ENCODE results near the gene MBD5.

MBD5 gene

GRCh38 chr2:148338541-148338940 lies 317.6 kb downstream of the MBD5 start:
- Histone ChIP-seq H2BK5ac (ENCODE audit: low read length) (no peak overlapping the region), H3K4ac (ENCODE audit: low read length) (no peak overlapping the region), H2AK5ac (ENCODE audit: low read depth, low read length) (no peak overlapping the region), H3K27me3 (ENCODE audit: control insufficient read depth in 3 of 3, insufficient read depth in 3 of 3, low read depth in 1 of 3, low read length in 3 of 3) (no peaks in the 10 kb centered on the region), H3K79me1 (ENCODE audit: low read depth, low read length) (no peaks in the 10 kb centered on the region), H3K14ac (ENCODE audit: low read length) (no peak overlapping the region), H3K9ac (ENCODE audit: low read depth, low read length, poor library complexity) (no peak overlapping the region), H2AFZ (ENCODE audit: low read length) (no peak overlapping the region), H2BK15ac (ENCODE audit: low read length) (no peak overlapping the region), H3K18ac (ENCODE audit: low read length) (no peak overlapping the region), H3K4me3 (ENCODE audit: low read length in 2 of 2) (no peak overlapping the region), H4K91ac (ENCODE audit: low read depth, low read length, poor library complexity) (no peak overlapping the region), H3K27ac (replicated peaks; ENCODE audit: low read length) (no peak overlapping the region), H2BK12ac (ENCODE audit: low read length) (no peak overlapping the region), H3K9me3 (replicated peaks in 1 of 2; ENCODE audit: control insufficient read depth in 2 of 2, insufficient read depth in 1 of 2, low read depth in 1 of 2, low read length in 2 of 2) (peaks cover 0 to 6% of the 10 kb centered on the region in 2 donors), H3K4me2 (ENCODE audit: insufficient read depth, low read length, poor library complexity, severe bottlenecking) (no peak overlapping the region), H3K4me1 (ENCODE audit: control insufficient read depth in 2 of 2, insufficient read depth in 1 of 2, low read depth in 1 of 2, low read length in 2 of 2) (no peaks in the 10 kb centered on the region), H4K8ac (ENCODE audit: low read depth, low read length) (no peak overlapping the region), H3K36me3 (replicated peaks in 1 of 2; ENCODE audit: control insufficient read depth in 2 of 2, insufficient read depth in 2 of 2, low read length in 2 of 2) (peaks cover 0 to 3% of the 10 kb centered on the region in 2 donors), H2BK120ac (ENCODE audit: low read depth, low read length) (no peak overlapping the region), H3K23ac (ENCODE audit: low read depth, low read length, poor library complexity) (no peak overlapping the region)
- no peak for DNase-seq (ENCODE audit: low spot score)

GRCh38 chr2:148342086-148342485 lies 321.2 kb downstream of the MBD5 start:
- no peak overlapping the region for H3K9ac ChIP-seq (ENCODE audit: low read depth, low read length, poor library complexity)
- WGBS, 2 donors (ENCODE audit: extremely low coverage in 2 of 2, insufficient read length in 2 of 2, insufficient replicate concordance in 1 of 2), result no CpG with 5 or more reads among the region's 4 CpGs
- H3K4ac ChIP-seq (ENCODE audit: low read length), result no peak overlapping the region
- no peak overlapping the region for H3K14ac ChIP-seq (ENCODE audit: low read length)
- no peak overlapping the region for H4K91ac ChIP-seq (ENCODE audit: low read depth, low read length, poor library complexity)
- no peak overlapping the region for H3K27ac ChIP-seq (replicated peaks; ENCODE audit: low read length)
- no peak overlapping the region for H3K18ac ChIP-seq (ENCODE audit: low read length)
- H3K79me1 ChIP-seq (ENCODE audit: low read depth, low read length), result no peaks in the 10 kb centered on the region
- H2BK12ac ChIP-seq (ENCODE audit: low read length), result no peak overlapping the region
- H2AK5ac ChIP-seq (ENCODE audit: low read depth, low read length), result no peak overlapping the region
- H2BK120ac ChIP-seq (ENCODE audit: low read depth, low read length), result no peak overlapping the region
- no peak overlapping the region for H2BK15ac ChIP-seq (ENCODE audit: low read length)
- H3K23ac ChIP-seq (ENCODE audit: low read depth, low read length, poor library complexity), result no peak overlapping the region
- H2BK5ac ChIP-seq (ENCODE audit: low read length), result no peak overlapping the region
- peaks cover 0 to 6% of the 10 kb centered on the region in 2 donors for H3K9me3 ChIP-seq (replicated peaks in 1 of 2; ENCODE audit: control insufficient read depth in 2 of 2, insufficient read depth in 1 of 2, low read depth in 1 of 2, low read length in 2 of 2)
- H3K4me1 ChIP-seq (ENCODE audit: control insufficient read depth in 2 of 2, insufficient read depth in 1 of 2, low read depth in 1 of 2, low read length in 2 of 2), result no peaks in the 10 kb centered on the region
- H4K8ac ChIP-seq (ENCODE audit: low read depth, low read length), result no peak overlapping the region
- peaks cover 0 to 3% of the 10 kb centered on the region in 2 donors for H3K36me3 ChIP-seq (replicated peaks in 1 of 2; ENCODE audit: control insufficient read depth in 2 of 2, insufficient read depth in 2 of 2, low read length in 2 of 2)
- no peak overlapping the region for H3K4me3 ChIP-seq (ENCODE audit: low read length in 2 of 2)
- DNase-seq (ENCODE audit: low spot score), result no peak
- no peak overlapping the region for H3K4me2 ChIP-seq (ENCODE audit: insufficient read depth, low read length, poor library complexity, severe bottlenecking)
- H2AFZ ChIP-seq (ENCODE audit: low read length), result no peak overlapping the region
- H3K27me3 ChIP-seq (ENCODE audit: control insufficient read depth in 3 of 3, insufficient read depth in 3 of 3, low read depth in 1 of 3, low read length in 3 of 3), result no peaks in the 10 kb centered on the region

- no peak overlapping the region for H4K8ac ChIP-seq (ENCODE audit: low read depth, low read length)
- no peak overlapping the region for H4K91ac ChIP-seq (ENCODE audit: low read depth, low read length, poor library complexity)
- no peak overlapping the region for H3K23ac ChIP-seq (ENCODE audit: low read depth, low read length, poor library complexity)
- H2AK5ac ChIP-seq (ENCODE audit: low read depth, low read length), result no peak overlapping the region
- no peak overlapping the region for H3K4me3 ChIP-seq (ENCODE audit: low read length in 2 of 2)
- no CpG with 5 or more reads among the region's 1 CpG for WGBS, 2 donors (ENCODE audit: extremely low coverage in 2 of 2, insufficient read length in 2 of 2, insufficient replicate concordance in 1 of 2)
- no peak overlapping the region for H3K18ac ChIP-seq (ENCODE audit: low read length)
- H3K9ac ChIP-seq (ENCODE audit: low read depth, low read length, poor library complexity), result no peak overlapping the region
- no peak overlapping the region for H3K4ac ChIP-seq (ENCODE audit: low read length)
- no peaks in the 10 kb centered on the region for H3K79me1 ChIP-seq (ENCODE audit: low read depth, low read length)
- no peak overlapping the region for H2BK5ac ChIP-seq (ENCODE audit: low read length)
- H2BK15ac ChIP-seq (ENCODE audit: low read length), result no peak overlapping the region
- no peak overlapping the region for H2BK12ac ChIP-seq (ENCODE audit: low read length)
- H3K27me3 ChIP-seq (ENCODE audit: control insufficient read depth in 3 of 3, insufficient read depth in 3 of 3, low read depth in 1 of 3, low read length in 3 of 3), result no peaks in the 10 kb centered on the region
- no peaks in the 10 kb centered on the region for H3K4me1 ChIP-seq (ENCODE audit: control insufficient read depth in 2 of 2, insufficient read depth in 1 of 2, low read depth in 1 of 2, low read length in 2 of 2)
- H2AFZ ChIP-seq (ENCODE audit: low read length), result no peak overlapping the region
- no peaks in the 10 kb centered on the region for H3K36me3 ChIP-seq (replicated peaks in 1 of 2; ENCODE audit: control insufficient read depth in 2 of 2, insufficient read depth in 2 of 2, low read length in 2 of 2)
- H3K9me3 ChIP-seq (replicated peaks in 1 of 2; ENCODE audit: control insufficient read depth in 2 of 2, insufficient read depth in 1 of 2, low read depth in 1 of 2, low read length in 2 of 2), result no peaks in the 10 kb centered on the region
- H3K27ac ChIP-seq (replicated peaks; ENCODE audit: low read length), result no peak overlapping the region
- H3K4me2 ChIP-seq (ENCODE audit: insufficient read depth, low read length, poor library complexity, severe bottlenecking), result no peak overlapping the region
- no peak overlapping the region for H2BK120ac ChIP-seq (ENCODE audit: low read depth, low read length)
- no peak overlapping the region for H3K14ac ChIP-seq (ENCODE audit: low read length)
- DNase-seq (ENCODE audit: low spot score), result no peak
Measured at GRCh38 chr2:148350199-148350598, 329.3 kb downstream of the MBD5 start.

DNA sequence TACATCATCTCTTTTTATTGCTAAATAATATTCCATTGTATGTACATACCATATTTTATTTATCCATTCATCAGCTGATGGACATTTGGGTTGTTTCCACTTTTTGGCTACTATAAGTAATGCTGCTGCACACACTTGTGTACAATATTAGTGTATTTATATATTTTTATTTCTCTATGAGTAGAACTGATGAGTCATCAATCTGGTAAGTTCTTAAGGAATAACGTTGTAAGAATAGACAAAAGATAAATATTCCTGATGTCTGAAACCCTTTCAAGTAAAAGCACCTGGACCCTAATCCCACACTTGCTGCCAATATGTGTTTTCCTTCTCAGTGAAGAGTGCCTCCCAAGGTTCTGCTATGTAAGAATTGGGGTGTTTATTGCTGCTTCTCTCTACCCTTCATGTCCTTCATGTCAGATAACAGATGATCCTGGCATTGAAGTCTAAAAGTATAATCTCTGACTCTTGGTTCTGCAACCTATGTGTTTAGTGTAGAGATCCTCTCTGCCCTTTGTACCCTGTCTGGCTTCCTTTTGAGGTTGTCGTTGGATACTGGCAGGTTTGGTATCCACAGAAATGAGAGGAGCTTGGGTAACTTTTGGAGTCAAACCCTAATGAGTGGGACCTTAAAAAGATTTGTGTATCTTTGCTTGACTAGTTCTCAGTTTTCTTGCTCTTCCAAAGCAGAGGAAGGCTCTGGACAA lies 330.7 kb downstream of the MBD5 start:
- Histone ChIP-seq H4K91ac (ENCODE audit: low read depth, low read length, poor library complexity) (no peak overlapping the region), H3K4ac (ENCODE audit: low read length) (no peak overlapping the region), H3K4me2 (ENCODE audit: insufficient read depth, low read length, poor library complexity, severe bottlenecking) (no peak overlapping the region), H3K27me3 (ENCODE audit: control insufficient read depth in 3 of 3, insufficient read depth in 3 of 3, low read depth in 1 of 3, low read length in 3 of 3) (no peaks in the 10 kb centered on the region), H3K79me1 (ENCODE audit: low read depth, low read length) (no peaks in the 10 kb centered on the region), H4K8ac (ENCODE audit: low read depth, low read length) (no peak overlapping the region), H3K9ac (ENCODE audit: low read depth, low read length, poor library complexity) (no peak overlapping the region), H2AK5ac (ENCODE audit: low read depth, low read length) (no peak overlapping the region), H3K27ac (replicated peaks; ENCODE audit: low read length) (no peak overlapping the region), H3K18ac (ENCODE audit: low read length) (no peak overlapping the region), H3K23ac (ENCODE audit: low read depth, low read length, poor library complexity) (no peak overlapping the region), H3K14ac (ENCODE audit: low read length) (no peak overlapping the region), H2BK12ac (ENCODE audit: low read length) (no peak overlapping the region), H2AFZ (ENCODE audit: low read length) (no peak overlapping the region), H3K4me1 (ENCODE audit: control insufficient read depth in 2 of 2, insufficient read depth in 1 of 2, low read depth in 1 of 2, low read length in 2 of 2) (no peaks in the 10 kb centered on the region), H3K4me3 (ENCODE audit: low read length in 2 of 2) (no peak overlapping the region), H3K9me3 (replicated peaks in 1 of 2; ENCODE audit: control insufficient read depth in 2 of 2, insufficient read depth in 1 of 2, low read depth in 1 of 2, low read length in 2 of 2) (no peaks in the 10 kb centered on the region), H2BK15ac (ENCODE audit: low read length) (no peak overlapping the region), H3K36me3 (replicated peaks in 1 of 2; ENCODE audit: control insufficient read depth in 2 of 2, insufficient read depth in 2 of 2, low read length in 2 of 2) (no peaks in the 10 kb centered on the region), H2BK120ac (ENCODE audit: low read depth, low read length) (no peak overlapping the region), H2BK5ac (ENCODE audit: low read length) (no peak overlapping the region)
- WGBS, 2 donors (ENCODE audit: extremely low coverage in 2 of 2, insufficient read length in 2 of 2, insufficient replicate concordance in 1 of 2), result no CpG with 5 or more reads among the region's 2 CpGs
- DNase-seq (ENCODE audit: low spot score), result no peak
